H1 (cell line): Measurements from ENCODE around the gene RIT2. TPM values are rescaled to one million over a fixed set of nuclear protein-coding genes. Genes with fewer than 3 reads are reported as not detected.

ENCODE experiments used
- CTCF ChIA-PET: fragments of 300-600 bp; sonication (Branson Sonifier 250); formaldehyde crosslinking; loops from one replicate; lab custom pipeline; 2021; ENCODE audit not compliant: partially characterized antibody; lab: Charles Lee
- POLR2A ChIA-PET: fragments of 300-600 bp; sonication (Branson Sonifier 250); formaldehyde crosslinking; loops from one replicate; lab custom pipeline; 2021; ENCODE audit warnings: inconsistent platforms; ENCODE audit not compliant: partially characterized antibody; lab: Charles Lee
- DNase-seq, 2 experiments: peaks; one replicate each; pipeline versions ENCODE4 v3.0.0 to v3.0.0-alpha.2; 2010 to 2022; ENCODE audit warnings: low spot score in 2 of 2, low read depth in 1 of 2, mixed read lengths in 1 of 2
- FAIRE-seq: peaks from 2 replicates; lab custom pipeline; 2011; peaks lifted over from hg19 to GRCh38; lab: Jason Lieb, UNC
- H2AFZ ChIP-seq: 2 replicates; pipeline ENCODE4 v1.8.1; 2012; ENCODE audit warnings: low read length, inconsistent platforms
- H2AK5ac ChIP-seq: 2 replicates; pipeline ENCODE4 v1.6.1; 2013; ENCODE audit warnings: low read depth, low read length
- H2BK120ac ChIP-seq: replicated peaks from 2 replicates; pipeline ENCODE3; 2013; ENCODE audit warnings: low read depth, low read length, inconsistent platforms
- H2BK12ac ChIP-seq: 2 replicates; pipeline ENCODE4 v1.6.1; 2013; ENCODE audit warnings: low read depth, low read length
- H2BK15ac ChIP-seq: 2 replicates; pipeline ENCODE4 v1.6.1; 2013; ENCODE audit warnings: low read length
- H2BK20ac ChIP-seq: 2 replicates; pipeline ENCODE4 v1.6.1; 2013; ENCODE audit warnings: low read length
- H2BK5ac ChIP-seq: 2 replicates; pipeline ENCODE4 v1.6.1; 2013; ENCODE audit warnings: low read depth, low read length
- H3K14ac ChIP-seq: 2 replicates; pipeline ENCODE4 v1.6.1; 2013; ENCODE audit warnings: inconsistent platforms; ENCODE audit not compliant: insufficient read length
- H3K18ac ChIP-seq: 2 replicates; pipeline ENCODE4 v1.6.1; 2013; ENCODE audit warnings: low read length; ENCODE audit errors: extremely low read depth
- H3K23ac ChIP-seq: 2 replicates; pipeline ENCODE4 v1.6.1; 2013; ENCODE audit warnings: inconsistent platforms; ENCODE audit not compliant: insufficient read length
- H3K23me2 ChIP-seq: 2 replicates; pipeline ENCODE4 v1.6.1; 2013; ENCODE audit warnings: low read depth, low read length
- H3K27ac ChIP-seq: 2 replicates; pipeline ENCODE4 v1.6.1; 2011; ENCODE audit warnings: low read depth, low read length, inconsistent platforms
- H3K27me3 ChIP-seq, 4 experiments: replicated peaks in 1 of 4; 1 replicate in 1 of 4; 2 replicates in 3 of 4; pipeline versions ENCODE4 v1.6.1 to v1.8.1; 2011 to 2013; ENCODE audit warnings: low read length in 3 of 4, mild to moderate bottlenecking in 3 of 4, inconsistent platforms in 2 of 4, mixed read lengths in 2 of 4, moderate library complexity in 1 of 4; ENCODE audit not compliant: control insufficient read depth in 3 of 4, insufficient read depth in 3 of 4; ENCODE audit errors: extremely low read depth in 1 of 4
- H3K36me3 ChIP-seq, 4 experiments: 2 replicates each; pipeline versions ENCODE4 v1.6.1 to v1.8.1; 2011 to 2013; ENCODE audit warnings: mild to moderate bottlenecking in 4 of 4, low read length in 3 of 4, moderate library complexity in 2 of 4, control low read depth in 1 of 4, inconsistent platforms in 1 of 4; ENCODE audit not compliant: insufficient read depth in 4 of 4, control insufficient read depth in 2 of 4
- H3K4ac ChIP-seq: replicated peaks from 2 replicates; pipeline ENCODE3; 2013; ENCODE audit warnings: low read length, low read depth, mixed read lengths, inconsistent platforms; ENCODE audit not compliant: insufficient read length
- H3K4me1 ChIP-seq, 4 experiments: replicated peaks in 1 of 4; 1 replicate in 1 of 4; 2 replicates in 3 of 4; pipeline versions ENCODE4 v1.6.1 to v1.8.1; 2011 to 2013; ENCODE audit warnings: low read length in 3 of 4, inconsistent platforms in 2 of 4, mixed read lengths in 1 of 4; ENCODE audit not compliant: insufficient read depth in 4 of 4, control insufficient read depth in 3 of 4
- H3K4me2 ChIP-seq, 2 experiments: 2 replicates each; pipeline versions ENCODE4 v1.6.1 to v1.8.1; 2011 to 2013; ENCODE audit warnings: low read depth in 2 of 2, low read length in 2 of 2, control low read depth in 1 of 2, inconsistent platforms in 1 of 2, mild to moderate bottlenecking in 1 of 2; ENCODE audit not compliant: insufficient read depth in 1 of 2
- H3K4me3 ChIP-seq, 4 experiments: fragments of 200-600, 300-600 bp in 1 of 4; sonication (generic), shearing (Covaris generic), sonication (Bioruptor Twin) in 1 of 4; 2 replicates each; pipeline versions ENCODE4 v1.5.1 to v1.8.1; 2011 to 2016; ENCODE audit warnings: low read length in 4 of 4, low read depth in 3 of 4, control low read depth in 2 of 4, inconsistent platforms in 2 of 4, mild to moderate bottlenecking in 2 of 4, mixed read lengths in 1 of 4, moderate library complexity in 1 of 4; ENCODE audit not compliant: insufficient read depth in 2 of 4; ENCODE audit errors: extremely low read depth in 1 of 4
- H3K56ac ChIP-seq: replicated peaks from 2 replicates; pipeline ENCODE3; 2013; ENCODE audit warnings: low read depth, mild to moderate bottlenecking, mixed read lengths, low read length, inconsistent platforms; ENCODE audit not compliant: insufficient read length
- H3K79me1 ChIP-seq: 2 replicates; pipeline ENCODE4 v1.6.1; 2013; ENCODE audit warnings: low read depth, low read length, control low read depth
- H3K79me2 ChIP-seq, 2 experiments: 2 replicates each; pipeline versions ENCODE4 v1.6.1 to v1.8.1; 2012 to 2013; ENCODE audit warnings: low read length in 2 of 2, mild to moderate bottlenecking in 2 of 2, inconsistent platforms in 1 of 2; ENCODE audit not compliant: insufficient read depth in 2 of 2, control insufficient read depth in 1 of 2
- H3K9ac ChIP-seq, 4 experiments: replicated peaks in 1 of 4; 1 replicate in 1 of 4; 2 replicates in 3 of 4; pipeline versions ENCODE4 v1.6.1 to v1.8.1; 2011 to 2013; ENCODE audit warnings: low read depth in 3 of 4, low read length in 3 of 4, control low read depth in 2 of 4, mild to moderate bottlenecking in 2 of 4, moderate library complexity in 2 of 4, inconsistent platforms in 1 of 4; ENCODE audit errors: extremely low read depth in 1 of 4
- H3K9me3 ChIP-seq, 2 experiments: 2 replicates each; pipeline versions ENCODE4 v1.6.1 to v1.8.1; 2012 to 2013; ENCODE audit warnings: mild to moderate bottlenecking in 2 of 2, moderate library complexity in 2 of 2, control low read depth in 1 of 2, inconsistent platforms in 1 of 2, low read depth in 1 of 2, low read length in 1 of 2, mixed read lengths in 1 of 2; ENCODE audit not compliant: insufficient read depth in 2 of 2
- H4K20me1 ChIP-seq, 2 experiments: replicated peaks in 1 of 2; 2 replicates each; pipeline versions ENCODE3 to v1.8.1; 2011 to 2013; ENCODE audit warnings: inconsistent platforms in 2 of 2, low read length in 2 of 2, mild to moderate bottlenecking in 1 of 2; ENCODE audit not compliant: insufficient read depth in 2 of 2, control insufficient read depth in 1 of 2
- H4K5ac ChIP-seq: 2 replicates; pipeline ENCODE4 v1.6.1; 2013; ENCODE audit warnings: low read length, low read depth, mixed read lengths, inconsistent platforms; ENCODE audit not compliant: insufficient read length
- H4K8ac ChIP-seq: 2 replicates; pipeline ENCODE4 v1.8.0; 2013; ENCODE audit warnings: mild to moderate bottlenecking, moderate library complexity, low read length, inconsistent platforms; ENCODE audit not compliant: insufficient read depth; ENCODE audit errors: extremely low read depth
- H4K91ac ChIP-seq: replicated peaks from 2 replicates; pipeline ENCODE3; 2013; ENCODE audit warnings: low read length, mixed read lengths, inconsistent platforms; ENCODE audit not compliant: insufficient read length
- NRF1 ChIP-seq: IDR thresholded peaks from 2 replicates; pipeline ENCODE4 v1.6.1; 2011; ENCODE audit warnings: mild to moderate bottlenecking, low read depth, low read length, improper control_type of control experiment
- RAD21 ChIP-seq, 2 experiments: IDR thresholded peaks in 1 of 2; conservative IDR thresholded peaks in 1 of 2; 2 replicates each; pipeline ENCODE4 v1.6.1; 2011; ENCODE audit warnings: low read depth in 2 of 2, low read length in 2 of 2, improper control_type of control experiment in 1 of 2, inconsistent platforms in 1 of 2, mild to moderate bottlenecking in 1 of 2, moderate library complexity in 1 of 2
- RFX5 ChIP-seq: IDR thresholded peaks from 2 replicates; pipeline ENCODE4 v1.6.1; 2011; ENCODE audit warnings: low read depth, low read length, improper control_type of control experiment, borderline replicate concordance
- SIRT6 ChIP-seq: IDR thresholded peaks from one replicate; pipeline ENCODE4 v1.7.1; 2012; ENCODE audit warnings: low read length, inconsistent platforms
- WGBS, 2 experiments: shearing (Covaris generic) in 1 of 2; methylation state at CpG; one replicate each; pipeline versions ENCODE4 v1.1.6 to v1.1.7; 2013 to 2015; ENCODE audit warnings: low lambda C conversion rate in 2 of 2, mixed read lengths in 2 of 2, inconsistent platforms in 1 of 2, low coverage in 1 of 2, missing lambda C conversion rate in 1 of 2; ENCODE audit not compliant: insufficient replicate concordance in 2 of 2, insufficient coverage in 1 of 2, insufficient read length in 1 of 2; ENCODE audit errors: extremely low coverage in 1 of 2, missing lambda C conversion rate in 1 of 2; 5-methylcytosine and 5-hydroxymethylcytosine counted together
- polyA plus RNA-seq, 7 experiments: library from polyadenylated mRNA; depleted of rRNA in 3 of 7; stranded (reverse) in 5 of 7; unstranded in 2 of 7; fragments of >200 nt in 5 of 7; fragments of 200-250 nt in 2 of 7; gene quantifications; 1 replicate in 5 of 7; 2 replicates in 1 of 7; 4 replicates in 1 of 7; pipeline versions ENCODE4 v1.2.1 to v1.2.3, GENCODE V29; 2011 to 2013; ENCODE audit warnings: missing spikeins in 2 of 7, mixed read lengths in 2 of 7
- total RNA-seq: library from RNA; stranded (reverse); fragmentation: NEBNext Ultra II Directional; extraction: Animal tissue kit (Norgen Biotek cat#: 25700); gene quantifications from 2 replicates; pipeline ENCODE4 v1.2.1, GENCODE V29; 2021

RIT2 gene
- total and polyA plus RNA-seq, 2 of the 8 experiments (the other 6 are each of a cell fraction or from before 2014, with no cell fraction given) = 0.67 to 3.2 TPM

GRCh38 chr18:43134876-43135275 is 19.4 kb upstream of the RIT2 start:
- ChIA-PET POLR2A (no interaction called here), CTCF (interaction anchor here (0.6 kb wide), 1 partner anchor 55 kb away, joined by 3 read pairs; no protein-coding TSS in a partner anchor)
- H3K79me2 ChIP-seq = no peaks in the 10 kb centered on the region
- no peak overlapping the region for H3K4ac ChIP-seq
- no peak overlapping the region for H2AFZ ChIP-seq
- no peaks in the 10 kb centered on the region; a peak in 1 of 8 replicates for H3K36me3 ChIP-seq
- no peak overlapping the region for H2BK120ac ChIP-seq
- no peak overlapping the region for H2BK15ac ChIP-seq
- no peak overlapping the region for H3K27ac ChIP-seq
- H4K8ac ChIP-seq = no peak overlapping the region
- H3K56ac ChIP-seq = no peak overlapping the region
- FAIRE-seq (no peak), DNase-seq (no peak)
- H3K4me1 ChIP-seq = peaks cover 0 to 4% (median 0%) of the 10 kb centered on the region in 4 experiments; a peak in 2 of 7 replicates
- WGBS, 2 experiments = 82% methylated on average over 1 of the region's 1 CpG; no CpG with 5 or more reads in 1 of the 2 experiments
- no peak overlapping the region for H4K91ac ChIP-seq
- no peak overlapping the region for H2BK12ac ChIP-seq
- no peak overlapping the region for H3K18ac ChIP-seq
- H3K27me3 ChIP-seq = no peaks in the 10 kb centered on the region
- H3K4me2 ChIP-seq = no peak overlapping the region
- H2BK5ac ChIP-seq = no peak overlapping the region
- no peaks in the 10 kb centered on the region for H3K79me1 ChIP-seq
- H3K23ac ChIP-seq = no peak overlapping the region
- H3K14ac ChIP-seq = no peak overlapping the region
- H2BK20ac ChIP-seq = no peak overlapping the region
- no peaks in the 10 kb centered on the region for H4K20me1 ChIP-seq
- no peak overlapping the region for H4K5ac ChIP-seq
- no peak overlapping the region for H3K4me3 ChIP-seq
- no peaks in the 10 kb centered on the region for H3K23me2 ChIP-seq
- no peak overlapping the region for H3K9ac ChIP-seq
- H3K9me3 ChIP-seq = peaks cover 7 to 14% of the 10 kb centered on the region in 2 experiments
- H2AK5ac ChIP-seq = no peak overlapping the region
- TF ChIP-seq RFX5 (no peak), RAD21 (IDR thresholded peaks at IDR 0.05 in 1 of 2, conservative IDR thresholded peaks at IDR 0.05 in 1 of 2; ENCODE audit: low read depth in 2 of 2, low read length in 2 of 2) (no peak), NRF1 (no peak), SIRT6 (no peak)
